ENCODE measurements around the gene GPR171.

DNA sequence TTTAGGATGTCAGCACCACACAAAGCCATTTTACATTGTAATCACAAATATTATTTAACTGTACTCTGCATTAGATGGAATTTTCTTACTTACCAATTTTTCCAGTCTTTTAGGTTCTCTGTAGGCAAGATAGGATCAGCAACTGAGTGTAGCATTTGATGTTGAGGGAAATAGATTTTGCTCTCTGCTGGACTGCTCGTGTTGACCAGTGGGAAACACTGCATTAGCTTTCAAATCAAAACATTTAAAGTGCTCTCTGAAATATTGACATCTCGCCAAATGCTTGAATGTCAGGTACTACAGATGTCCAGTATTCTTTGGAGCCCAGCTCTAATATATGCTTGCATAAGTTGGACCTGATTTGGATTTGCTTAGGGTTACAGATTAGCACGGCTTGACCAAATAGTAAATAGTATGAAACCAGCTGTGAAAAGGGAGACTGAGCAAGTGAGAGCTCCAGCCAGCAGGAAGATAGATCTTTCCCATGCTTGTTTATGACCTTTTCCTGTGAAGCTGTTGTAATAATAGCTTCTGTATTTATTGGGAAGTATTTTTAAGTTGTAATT, 45.8 kb upstream of the GPR171 start:
- no peak for TF ChIP-seq CTCF (IDR thresholded peaks at IDR 0.05)
- TF ChIP-seq POLR2A (IDR thresholded peaks at IDR 0.05) = no peak
